ENCODE results near the gene OFD1. TPM values are rescaled to one million over a fixed set of nuclear protein-coding genes. Genes with fewer than 3 reads are reported as not detected.

The OFD1 gene
- total RNA-seq, 2 donors from 2014 or later: 15.3 to 19.0 TPM

GRCh38 chrX:13803116-13803515, 68.6 kb downstream of the OFD1 start:
- ATAC-seq (ENCODE audit: insufficient number of reproducible peaks, low FRiP score, low read depth) (no peak), DNase-seq (ENCODE audit: low spot score) (no peak)
- H3K9me3 ChIP-seq: no peaks in the 10 kb centered on the region
- H3K4me3 ChIP-seq: no peak overlapping the region
- no peaks in the 10 kb centered on the region for H3K36me3 ChIP-seq
- no peak for TF ChIP-seq CTCF (IDR thresholded peaks at IDR 0.05)
- H3K27me3 ChIP-seq (replicated peaks; ENCODE audit: insufficient read depth): no peaks in the 10 kb centered on the region
- no peak overlapping the region for H3K27ac ChIP-seq
- no peaks in the 10 kb centered on the region for H3K4me1 ChIP-seq (ENCODE audit: control insufficient read depth in 1 of 2, low read depth in 2 of 2)

GRCh38 chrX:13805241-13805640, 70.7 kb downstream of the OFD1 start:
- DNase-seq (ENCODE audit: low spot score) (no peak), ATAC-seq (ENCODE audit: insufficient number of reproducible peaks, low FRiP score, low read depth) (no peak)
- no peaks in the 10 kb centered on the region for H3K36me3 ChIP-seq
- H3K4me3 ChIP-seq: no peak overlapping the region
- no peaks in the 10 kb centered on the region for H3K9me3 ChIP-seq
- no peak for TF ChIP-seq CTCF (IDR thresholded peaks at IDR 0.05)
- no peaks in the 10 kb centered on the region for H3K27me3 ChIP-seq (replicated peaks; ENCODE audit: insufficient read depth)
- no peaks in the 10 kb centered on the region for H3K4me1 ChIP-seq (ENCODE audit: control insufficient read depth in 1 of 2, low read depth in 2 of 2)
- H3K27ac ChIP-seq: no peak overlapping the region

- H3K27ac ChIP-seq: no peak overlapping the region
- no peak for TF ChIP-seq CTCF (IDR thresholded peaks at IDR 0.05)
- DNase-seq (ENCODE audit: low spot score): no peak
Observed at GRCh38 chrX:13808293-13808692, 73.7 kb downstream of the OFD1 start.

GRCh38 chrX:13808865-13809264, 74.3 kb downstream of the OFD1 start:
- Histone ChIP-seq H3K9me3 (no peaks in the 10 kb centered on the region), H3K4me3 (no peak overlapping the region), H3K4me1 (ENCODE audit: control insufficient read depth in 1 of 2, low read depth in 2 of 2) (no peaks in the 10 kb centered on the region), H3K36me3 (no peaks in the 10 kb centered on the region), H3K27me3 (replicated peaks; ENCODE audit: insufficient read depth) (no peaks in the 10 kb centered on the region), H3K27ac (no peak overlapping the region)
- ATAC-seq (ENCODE audit: insufficient number of reproducible peaks, low FRiP score, low read depth) (no peak), DNase-seq (ENCODE audit: low spot score) (no peak)
- no peak for TF ChIP-seq CTCF (IDR thresholded peaks at IDR 0.05)

More at GRCh38 chrX:13808293-13808692, 73.7 kb downstream of the OFD1 start:
- H3K4me3 ChIP-seq: no peak overlapping the region
- no peaks in the 10 kb centered on the region for H3K4me1 ChIP-seq (ENCODE audit: control insufficient read depth in 1 of 2, low read depth in 2 of 2)
- H3K36me3 ChIP-seq: no peaks in the 10 kb centered on the region
- ATAC-seq (ENCODE audit: insufficient number of reproducible peaks, low FRiP score, low read depth): no peak
- H3K9me3 ChIP-seq: no peaks in the 10 kb centered on the region
- H3K27me3 ChIP-seq (replicated peaks; ENCODE audit: insufficient read depth): no peaks in the 10 kb centered on the region

GRCh38 chrX:13815664-13816063, 81.1 kb downstream of the OFD1 start:
- no peaks in the 10 kb centered on the region for H3K36me3 ChIP-seq
- DNase-seq (ENCODE audit: low spot score): no peak
- H3K27ac ChIP-seq: no peak overlapping the region
- no peak for TF ChIP-seq CTCF (IDR thresholded peaks at IDR 0.05)
- no peaks in the 10 kb centered on the region for H3K27me3 ChIP-seq (replicated peaks; ENCODE audit: insufficient read depth)
- H3K4me1 ChIP-seq (ENCODE audit: control insufficient read depth in 1 of 2, low read depth in 2 of 2): no peaks in the 10 kb centered on the region
- H3K4me3 ChIP-seq: no peak overlapping the region
- no peaks in the 10 kb centered on the region for H3K9me3 ChIP-seq
- ATAC-seq (ENCODE audit: insufficient number of reproducible peaks, low FRiP score, low read depth): no peak
